ENCODE results near the gene WDR20.

The WDR20 gene

GRCh38 chr14:102246071-102246470 lies 106.4 kb downstream of the WDR20 start:
- DNase-seq: no peak

GRCh38 chr14:102248121-102248520 lies 108.4 kb downstream of the WDR20 start:
- DNase-seq: no peak

DNA sequence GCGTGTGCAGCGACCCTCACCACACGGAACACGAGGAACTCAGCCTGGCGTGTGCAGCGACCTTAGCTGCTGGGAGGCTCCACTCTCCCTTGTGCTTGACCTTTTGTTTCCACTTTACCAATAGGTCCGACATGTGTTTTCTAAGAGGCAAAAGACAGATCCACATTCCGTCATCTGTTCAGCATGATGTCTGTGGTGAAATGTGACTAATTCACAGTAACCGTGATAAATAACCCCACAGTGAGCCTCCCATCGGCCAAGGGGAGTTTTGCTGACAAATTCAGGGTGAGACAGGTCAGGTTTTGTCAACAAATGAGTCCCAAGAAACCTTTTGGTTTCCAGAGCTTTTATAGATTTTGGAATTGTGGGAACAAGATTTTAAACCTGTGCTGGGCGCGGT lies 109.3 kb downstream of the WDR20 start:
- DNase-seq: no peak

DNA sequence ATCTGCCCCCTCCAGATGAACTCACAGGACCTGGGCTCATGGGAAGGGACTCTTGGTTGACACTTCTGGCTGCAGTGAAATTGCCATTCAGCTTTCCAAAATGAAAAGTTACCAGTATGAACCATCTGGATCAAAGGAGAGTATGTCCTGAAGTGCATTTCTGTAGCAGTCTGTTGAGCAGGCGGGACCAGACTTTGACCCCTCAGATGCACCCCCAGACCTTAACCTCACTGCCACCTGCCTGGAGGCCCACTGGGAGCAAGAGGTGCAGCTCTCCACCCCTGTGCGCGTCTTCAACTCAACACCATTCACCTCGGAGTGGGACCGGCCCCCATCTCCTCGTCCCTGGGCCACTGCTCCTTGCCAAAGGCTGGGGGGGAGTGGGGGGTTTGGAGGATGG lies 110.3 kb downstream of the WDR20 start:
- DNase-seq: no peak

DNA sequence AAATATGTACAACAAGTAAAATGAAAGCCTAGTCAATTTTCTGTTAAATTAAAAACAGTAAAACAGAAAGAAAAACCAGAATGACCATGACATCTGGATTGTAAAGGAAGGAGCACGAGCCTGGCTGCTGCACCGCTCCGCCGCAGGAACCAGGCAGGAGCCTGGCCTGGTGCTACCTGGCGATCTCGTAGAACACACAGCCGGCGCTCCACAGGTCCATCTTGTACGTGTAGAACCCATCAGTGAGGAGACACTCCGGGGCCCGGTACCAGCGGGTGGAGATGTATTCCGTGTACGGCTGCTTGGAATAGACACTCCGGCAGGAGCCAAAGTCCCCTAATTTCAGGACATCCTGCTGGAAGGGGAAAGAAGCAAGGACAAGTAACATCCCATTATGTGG lies 110.9 kb downstream of the WDR20 start:
- no peak for DNase-seq

- DNase-seq: no peak
These were observed 111.5 kb downstream of the WDR20 start for GRCh38 chr14:102251161-102251560.

- no peak for DNase-seq
These were observed 113.4 kb downstream of the WDR20 start for GRCh38 chr14:102252834-102253801.

GRCh38 chr14:102255401-102256190 lies 115.9 kb downstream of the WDR20 start:
- no peak for DNase-seq

- no peak for DNase-seq
These were observed 117.0 kb downstream of the WDR20 start for GRCh38 chr14:102256716-102257115.

DNA sequence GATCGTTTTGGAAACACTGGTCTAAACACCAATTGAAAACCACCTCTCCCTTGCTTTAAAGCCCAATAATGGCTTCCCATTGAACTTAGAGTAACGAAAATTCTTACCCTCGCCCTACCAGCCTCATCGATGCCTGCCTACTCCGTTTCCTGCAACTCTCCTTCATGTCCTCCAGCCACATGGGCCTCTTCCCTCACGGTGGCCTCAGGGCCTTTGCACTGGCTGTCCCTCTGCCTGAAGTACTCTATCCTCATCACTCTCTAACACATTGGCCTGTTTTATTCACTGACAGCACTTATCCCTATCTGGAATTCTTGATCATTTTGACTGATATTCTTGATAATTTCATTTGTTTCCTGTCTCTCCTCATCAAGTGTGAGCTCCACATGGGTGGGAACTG lies 118.4 kb downstream of the WDR20 start:
- DNase-seq: no peak
